Hepatocyte (in vitro differentiated cells): ENCODE data around the gene RNF112. TPM values are rescaled to one million over a fixed set of nuclear protein-coding genes. Genes with fewer than 3 reads are reported as not detected.

Source experiments
- DNase-seq: peaks from one replicate; pipeline ENCODE4 v3.0.0-alpha.2; 2016; ENCODE audit warnings: low spot score
- H2AFZ ChIP-seq: fragments of 200-600 bp; sonication (generic); 2 replicates; pipeline ENCODE4 v1.6.0; 2016; ENCODE audit warnings: antibody characterized with exemption, mild to moderate bottlenecking
- H3K27ac ChIP-seq: fragments of 200-600 bp; sonication (generic); 2 replicates; pipeline ENCODE4 v1.5.1; 2016; ENCODE audit warnings: mild to moderate bottlenecking
- H3K27me3 ChIP-seq: fragments of 200-600 bp; sonication (generic); 2 replicates; pipeline ENCODE4 v1.6.1; 2016
- H3K36me3 ChIP-seq: fragments of 200-600 bp; sonication (generic); replicated peaks from 2 replicates; pipeline ENCODE4 v1.5.1; 2016; ENCODE audit warnings: low read depth; ENCODE audit not compliant: insufficient read depth
- H3K4me1 ChIP-seq: fragments of 200-600 bp; sonication (generic); 2 replicates; pipeline ENCODE4 v1.5.1; 2016; ENCODE audit warnings: mild to moderate bottlenecking, moderate library complexity; ENCODE audit not compliant: insufficient read depth
- H3K4me2 ChIP-seq: fragments of 200-600 bp; sonication (generic); 2 replicates; pipeline ENCODE4 v1.6.0; 2016
- H3K4me3 ChIP-seq: fragments of 200-600 bp; sonication (generic); 2 replicates; pipeline ENCODE4 v1.5.1; 2016; ENCODE audit warnings: mild to moderate bottlenecking
- H3K79me2 ChIP-seq: fragments of 200-600 bp; sonication (generic); 2 replicates; pipeline ENCODE4 v1.6.0; 2017; ENCODE audit warnings: mild to moderate bottlenecking
- H3K9me2 ChIP-seq: fragments of 200-600 bp; sonication (generic); replicated peaks from 2 replicates; pipeline ENCODE4 v1.6.0; 2017; ENCODE audit warnings: mild to moderate bottlenecking; ENCODE audit not compliant: insufficient read depth
- H3K9me3 ChIP-seq: fragments of 200-600 bp; sonication (generic); 2 replicates; pipeline ENCODE4 v1.5.1; 2016; ENCODE audit warnings: low read depth, mild to moderate bottlenecking
- H4K20me1 ChIP-seq: fragments of 200-600 bp; sonication (generic); 2 replicates; pipeline ENCODE4 v1.6.0; 2016; ENCODE audit warnings: mild to moderate bottlenecking; ENCODE audit not compliant: insufficient read depth, poor library complexity, severe bottlenecking
- CTCF ChIP-seq: fragments of 200-600 bp; sonication (generic); IDR thresholded peaks from 2 replicates; pipeline ENCODE4 v1.5.1; 2016; ENCODE audit warnings: antibody characterized with exemption, mild to moderate bottlenecking; ENCODE audit not compliant: poor library complexity
- EZH2 ChIP-seq: fragments of 200-600 bp; sonication (generic); IDR thresholded peaks from 2 replicates; pipeline ENCODE4 v1.6.1; 2016; ENCODE audit warnings: antibody characterized with exemption, mild to moderate bottlenecking, borderline replicate concordance
- EZH2phosphoT487 ChIP-seq: fragments of 200-600 bp; sonication (generic); IDR thresholded peaks from one replicate; pipeline ENCODE4 v1.6.1; 2018; ENCODE audit warnings: antibody characterized with exemption, mild to moderate bottlenecking, low read depth, moderate library complexity; ENCODE audit not compliant: unreplicated experiment, severe bottlenecking
- WGBS: methylation state at CpG from one replicate; pipeline ENCODE4 v1.1.6; 2016; ENCODE audit warnings: low lambda C conversion rate; ENCODE audit errors: missing lambda C conversion rate; 5-methylcytosine and 5-hydroxymethylcytosine counted together
- polyA plus RNA-seq: library from polyadenylated mRNA; unstranded; fragments of >200 nt; fragmentation: Nextera tagmentation; extraction: Ambion mirVana; gene quantifications from 2 replicates; pipeline ENCODE4 v1.2.1, GENCODE V29; 2016
- total RNA-seq: library from RNA; depleted of rRNA; stranded (reverse); fragments of >200 nt; gene quantifications from 2 replicates; pipeline ENCODE4 v1.2.3, GENCODE V29; 2014

RNF112 gene
- total and polyA plus RNA-seq, 2 experiments from 2014 or later = 7.8 to 8.6 TPM

GRCh38 chr17:19381741-19382444 lies 29.1 kb upstream of the RNF112 start:
- TF ChIP-seq EZH2phosphoT487 = no peak
- peaks cover 30% of the 10 kb centered on the region for H3K4me1 ChIP-seq

GRCh38 chr17:19382531-19383444 lies 28.2 kb upstream of the RNF112 start:
- no peaks in the 10 kb centered on the region for H4K20me1 ChIP-seq
- no peaks in the 10 kb centered on the region for H3K9me2 ChIP-seq
- no peaks in the 10 kb centered on the region for H3K9me3 ChIP-seq
- no peak overlapping the region for H3K27ac ChIP-seq
- no peak overlapping the region for H3K4me2 ChIP-seq
- H3K79me2 ChIP-seq = peaks cover 43% of the 10 kb centered on the region
- no peak overlapping the region for H3K4me3 ChIP-seq
- TF ChIP-seq EZH2phosphoT487 (no peak), CTCF (no peak), EZH2 (no peak)
- H3K27me3 ChIP-seq = no peaks in the 10 kb centered on the region
- DNase-seq = no peak
- no peaks in the 10 kb centered on the region for H3K36me3 ChIP-seq
- WGBS = 86% methylated on average over 13 of the region's 13 CpGs
- H3K4me1 ChIP-seq = peaks cover 38% of the 10 kb centered on the region
- H2AFZ ChIP-seq = no peak overlapping the region

More at GRCh38 chr17:19381741-19382444, 29.1 kb upstream of the RNF112 start:
- H3K36me3 ChIP-seq = no peaks in the 10 kb centered on the region
- peaks cover 43% of the 10 kb centered on the region for H3K79me2 ChIP-seq
- no peaks in the 10 kb centered on the region for H3K9me2 ChIP-seq
- no peaks in the 10 kb centered on the region for H4K20me1 ChIP-seq
- no peak overlapping the region for H3K4me2 ChIP-seq
- no peak overlapping the region for H2AFZ ChIP-seq
- WGBS = 97% methylated on average over 24 of the region's 31 CpGs
- H3K27ac ChIP-seq = no peak overlapping the region
- H3K4me3 ChIP-seq = no peak overlapping the region
- no peaks in the 10 kb centered on the region for H3K27me3 ChIP-seq
- DNase-seq = no peak
- no peaks in the 10 kb centered on the region for H3K9me3 ChIP-seq

GRCh38 chr17:19383681-19384470 lies 27.2 kb upstream of the RNF112 start:
- Histone ChIP-seq H3K27ac (peak overlapping the region; percentile 90), H3K79me2 (peaks cover 39% of the 10 kb centered on the region)
- WGBS = 87% methylated on average over 6 of the region's 6 CpGs

More at GRCh38 chr17:19383681-19384470, 27.2 kb upstream of the RNF112 start:
- H4K20me1 ChIP-seq = no peaks in the 10 kb centered on the region
- H2AFZ ChIP-seq = no peak overlapping the region
- H3K4me1 ChIP-seq = peaks cover 49% of the 10 kb centered on the region
- H3K4me3 ChIP-seq = no peak overlapping the region
- no peaks in the 10 kb centered on the region for H3K9me2 ChIP-seq
- no peak for TF ChIP-seq CTCF
- peak overlapping the region; percentile 68 for H3K4me2 ChIP-seq
- H3K36me3 ChIP-seq = no peaks in the 10 kb centered on the region
- no peak for DNase-seq
- no peaks in the 10 kb centered on the region for H3K27me3 ChIP-seq
- no peaks in the 10 kb centered on the region for H3K9me3 ChIP-seq
